Uterus (tissue), 2 donors: Measurements from ENCODE around the gene DHX35.

Experiments used
- CTCF ChIP-seq, 4 experiments: fragments of 200-600 bp in 2 of 4; fragments of 450-650 bp in 2 of 4; sonication (generic) in 2 of 4; IDR thresholded peaks; one replicate each; pipeline ENCODE4 v1.5.1; 2016 to 2019; ENCODE audit warnings: antibody characterized with exemption in 4 of 4, mild to moderate bottlenecking in 2 of 4, moderate library complexity in 1 of 4
- POLR2A ChIP-seq, 2 donors: fragments of 450-650 bp; IDR thresholded peaks; one replicate each; pipeline ENCODE4 v1.6.1; 2016; ENCODE audit warnings: antibody characterized with exemption in 2 of 2, mild to moderate bottlenecking in 1 of 2, moderate library complexity in 1 of 2

DNA sequence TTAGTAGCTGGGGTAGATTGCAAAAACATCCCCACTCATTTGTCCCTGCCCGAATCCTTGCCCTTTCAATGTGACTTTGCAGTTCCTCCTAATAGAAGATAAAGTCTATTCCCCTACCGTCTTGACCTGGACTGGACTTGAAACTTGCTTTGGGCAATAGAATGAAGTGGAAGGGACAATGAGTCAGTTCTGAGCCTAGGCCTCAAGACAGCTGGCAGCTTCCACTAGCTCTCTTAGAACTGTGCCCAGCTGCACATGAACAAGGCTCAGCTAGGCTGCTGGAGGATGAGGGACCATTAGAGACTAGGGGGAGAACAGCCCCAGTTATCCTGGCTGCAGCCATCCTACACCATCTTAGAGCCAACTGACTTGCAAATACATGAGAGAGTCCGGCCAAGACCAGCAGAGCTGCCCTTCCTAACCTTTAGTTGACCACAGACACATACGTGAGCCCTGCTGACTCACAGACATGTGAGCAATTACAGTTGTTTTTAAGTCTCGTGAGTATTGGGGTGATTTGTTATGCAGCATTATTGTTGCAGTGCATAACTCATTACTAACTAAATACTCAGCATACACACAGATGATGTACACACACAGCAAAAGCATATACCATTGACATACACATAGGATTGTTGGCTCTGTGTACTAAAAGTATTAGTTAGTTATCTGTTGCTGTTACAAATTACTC, 105.5 kb downstream of the DHX35 start:
- TF ChIP-seq CTCF (IDR thresholded peaks at IDR 0.05) (no peak), POLR2A (IDR thresholded peaks at IDR 0.05) (no peak)
